HepG2 (cell line): Measurements from ENCODE around the gene DPYD. TPM values are rescaled to one million over a fixed set of nuclear protein-coding genes. Genes with fewer than 3 reads are reported as not detected.

Source experiments
- CCDC6 ChIP-seq: sonication (generic); formaldehyde crosslinking; IDR thresholded peaks from 2 replicates; pipeline ENCODE4 v1.8.1; 2022; ENCODE audit warnings: mild to moderate bottlenecking, missing genetic modification reagents, moderate library complexity
- GABPA ChIP-seq, 2 experiments: IDR thresholded peaks; 2 replicates each; pipeline ENCODE4 v1.6.1; 2011 to 2016; ENCODE audit warnings: low read depth in 2 of 2, low read length in 1 of 2, missing biosample characterization in 1 of 2, missing genetic modification characterization in 1 of 2
- GABPB1 ChIP-seq: IDR thresholded peaks from 2 replicates; pipeline ENCODE4 v1.6.1; 2016; ENCODE audit warnings: mild to moderate bottlenecking, missing genetic modification reagents, moderate library complexity, missing compliant biosample characterization
- LCORL ChIP-seq, 2 experiments: fragments of 450-650 bp in 1 of 2; sonication (generic) in 1 of 2; formaldehyde crosslinking in 1 of 2; IDR thresholded peaks; 2 replicates each; pipeline versions ENCODE4 v1.5.0 to v1.6.1; 2017 to 2020; ENCODE audit warnings: antibody characterized with exemption in 1 of 2, missing genetic modification reagents in 1 of 2
- NONO ChIP-seq, 2 experiments: fragments of 450-650 bp in 1 of 2; sonication (generic) in 1 of 2; formaldehyde crosslinking in 1 of 2; IDR thresholded peaks in 1 of 2; conservative IDR thresholded peaks in 1 of 2; 2 replicates each; pipeline versions ENCODE4 v1.6.1 to v1.8.0; 2017 to 2022; ENCODE audit warnings: mild to moderate bottlenecking in 1 of 2, missing genetic modification reagents in 1 of 2, moderate library complexity in 1 of 2
- POLR2A ChIP-seq, 2 experiments: IDR thresholded peaks; 2 replicates each; pipeline ENCODE4 v1.6.1; 2011; ENCODE audit warnings: low read depth in 2 of 2, low read length in 2 of 2, mild to moderate bottlenecking in 1 of 2, moderate library complexity in 1 of 2; ENCODE audit not compliant: insufficient read depth in 1 of 2
- POLR2AphosphoS5 ChIP-seq: IDR thresholded peaks from 2 replicates; pipeline ENCODE4 v1.6.1; 2012; ENCODE audit warnings: low read depth, low read length
- SIN3A ChIP-seq: IDR thresholded peaks from 2 replicates; pipeline ENCODE4 v1.6.1; 2011; ENCODE audit warnings: low read depth, mild to moderate bottlenecking, control low read depth, low read length, borderline replicate concordance
- TAF1 ChIP-seq: sonication (generic); formaldehyde crosslinking; IDR thresholded peaks from 2 replicates; pipeline ENCODE4 v1.4.0; 2020; ENCODE audit warnings: missing genetic modification reagents
- YY1 ChIP-seq: IDR thresholded peaks from 2 replicates; pipeline ENCODE4 v1.6.1; 2011; ENCODE audit warnings: low read length, low read depth, moderate library complexity, mild to moderate bottlenecking; ENCODE audit not compliant: insufficient read depth, insufficient replicate concordance
- ZFX ChIP-seq: sonication (generic); formaldehyde crosslinking; IDR thresholded peaks from 2 replicates; pipeline ENCODE4 v1.4.0; 2020; ENCODE audit warnings: mild to moderate bottlenecking, low read depth, missing genetic modification reagents, moderate library complexity
- ZMYM4 ChIP-seq: sonication (generic); formaldehyde crosslinking; IDR thresholded peaks from 2 replicates; pipeline ENCODE4 v1.8.1; 2023; ENCODE audit warnings: mild to moderate bottlenecking, missing genetic modification reagents
- ZNF263 ChIP-seq: sonication (generic); formaldehyde crosslinking; IDR thresholded peaks from 2 replicates; pipeline ENCODE4 v1.4.0; 2020; ENCODE audit warnings: missing genetic modification reagents
- ZNF343 ChIP-seq: sonication (generic); formaldehyde crosslinking; IDR thresholded peaks from 2 replicates; pipeline ENCODE4 v1.4.0; 2020; ENCODE audit warnings: mild to moderate bottlenecking, missing genetic modification reagents
- polyA plus RNA-seq, 8 experiments: library from polyadenylated mRNA; depleted of rRNA in 3 of 8; stranded (reverse) in 7 of 8; unstranded in 1 of 8; fragments of >200 nt; fragmentation: Illumina TruSeq in 4 of 8; extraction: Trizol in 4 of 8; gene quantifications; 2 replicates each; pipeline versions ENCODE4 v1.2.1 to v1.2.3, GENCODE V29; 2011 to 2016; ENCODE audit warnings: low read depth in 4 of 8, missing spikeins in 1 of 8, mixed read lengths in 1 of 8; ENCODE audit not compliant: insufficient read depth in 1 of 8
- total RNA-seq, 5 experiments: library from RNA; depleted of rRNA; stranded (reverse); fragments of >200 nt; fragmentation: Illumina TruSeq; extraction: Trizol; gene quantifications; 2 replicates each; pipeline ENCODE4 v1.2.3, GENCODE V29; 2016; ENCODE audit warnings: low read depth in 1 of 5
- TF ChIP-seq, protein P1 (sequence below): sonication (generic); formaldehyde crosslinking; IDR thresholded peaks from 2 replicates; pipeline ENCODE4 v1.5.0; 2020; ENCODE audit warnings: mild to moderate bottlenecking, missing genetic modification reagents
- TF ChIP-seq, protein P2 (sequence below), 2 experiments: fragments of 450-650 bp in 1 of 2; sonication (generic) in 1 of 2; formaldehyde crosslinking in 1 of 2; IDR thresholded peaks; 2 replicates each; pipeline versions ENCODE4 v1.6.1 to v1.8.0; 2016 to 2022; ENCODE audit warnings: antibody characterized with exemption in 1 of 2, mild to moderate bottlenecking in 1 of 2, missing genetic modification reagents in 1 of 2

DPYD gene
- total and polyA plus RNA-seq, 2 of the 13 experiments (the other 11 are each of a cell fraction or from before 2014, with no cell fraction given): 1.3 to 3.4 TPM

- TF ChIP-seq ZNF343 (CRISPR knock-in tag) (no peak), ZFX (peak; percentile 46), SIN3A (0 out of 2 replicates have a peak, but pooled peaks have one; percentile 44), ZMYM4 (CRISPR knock-in tag) (peak; percentile 61), ZNF263 (0 out of 2 replicates have a peak, but pooled peaks have one; percentile 25), GABPB1 (CRISPR knock-in tag) (peak; percentile 48; the same call in 1 of the 2 replicates), POLR2A (IDR thresholded peaks at IDR 0.05; ENCODE audit: insufficient read depth in 1 of 2, low read depth in 2 of 2, low read length in 2 of 2) (peak; percentile 52 to 66; a peak in 3 of 4 replicates), TAF1 (peak; percentile 47), NONO (IDR thresholded peaks at IDR 0.05) (no peak), NONO (CRISPR knock-in tag; conservative IDR thresholded peaks at IDR 0.05) (0 out of 2 replicates have a peak, but pooled peaks have one; percentile 42), GABPA (IDR thresholded peaks at IDR 0.05; ENCODE audit: low read depth, low read length) (no peak), GABPA (CRISPR knock-in tag; IDR thresholded peaks at IDR 0.05; ENCODE audit: low read depth) (peak; percentile 14; the same call in 1 of the 2 replicates), CCDC6 (CRISPR knock-in tag) (peak; percentile 43; the same call in 1 of the 2 replicates), LCORL (IDR thresholded peaks at IDR 0.05) (no peak), LCORL (CRISPR knock-in tag; IDR thresholded peaks at IDR 0.05) (no peak), POLR2AphosphoS5 (peak; percentile 45; the same call in 1 of the 2 replicates), YY1 (peak; percentile 11)
- TF ChIP-seq, protein P1, sequence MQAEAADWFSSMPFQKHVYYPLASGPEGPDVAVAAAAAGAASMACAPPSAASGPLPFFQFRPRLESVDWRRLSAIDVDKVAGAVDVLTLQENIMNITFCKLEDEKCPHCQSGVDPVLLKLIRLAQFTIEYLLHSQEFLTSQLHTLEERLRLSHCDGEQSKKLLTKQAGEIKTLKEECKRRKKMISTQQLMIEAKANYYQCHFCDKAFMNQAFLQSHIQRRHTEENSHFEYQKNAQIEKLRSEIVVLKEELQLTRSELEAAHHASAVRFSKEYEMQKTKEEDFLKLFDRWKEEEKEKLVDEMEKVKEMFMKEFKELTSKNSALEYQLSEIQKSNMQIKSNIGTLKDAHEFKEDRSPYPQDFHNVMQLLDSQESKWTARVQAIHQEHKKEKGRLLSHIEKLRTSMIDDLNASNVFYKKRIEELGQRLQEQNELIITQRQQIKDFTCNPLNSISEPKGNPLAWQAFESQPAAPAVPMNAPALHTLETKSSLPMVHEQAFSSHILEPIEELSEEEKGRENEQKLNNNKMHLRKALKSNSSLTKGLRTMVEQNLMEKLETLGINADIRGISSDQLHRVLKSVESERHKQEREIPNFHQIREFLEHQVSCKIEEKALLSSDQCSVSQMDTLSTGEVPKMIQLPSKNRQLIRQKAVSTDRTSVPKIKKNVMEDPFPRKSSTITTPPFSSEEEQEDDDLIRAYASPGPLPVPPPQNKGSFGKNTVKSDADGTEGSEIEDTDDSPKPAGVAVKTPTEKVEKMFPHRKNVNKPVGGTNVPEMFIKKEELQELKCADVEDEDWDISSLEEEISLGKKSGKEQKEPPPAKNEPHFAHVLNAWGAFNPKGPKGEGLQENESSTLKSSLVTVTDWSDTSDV (CRISPR knock-in tag): no peak
- TF ChIP-seq, protein P2, sequence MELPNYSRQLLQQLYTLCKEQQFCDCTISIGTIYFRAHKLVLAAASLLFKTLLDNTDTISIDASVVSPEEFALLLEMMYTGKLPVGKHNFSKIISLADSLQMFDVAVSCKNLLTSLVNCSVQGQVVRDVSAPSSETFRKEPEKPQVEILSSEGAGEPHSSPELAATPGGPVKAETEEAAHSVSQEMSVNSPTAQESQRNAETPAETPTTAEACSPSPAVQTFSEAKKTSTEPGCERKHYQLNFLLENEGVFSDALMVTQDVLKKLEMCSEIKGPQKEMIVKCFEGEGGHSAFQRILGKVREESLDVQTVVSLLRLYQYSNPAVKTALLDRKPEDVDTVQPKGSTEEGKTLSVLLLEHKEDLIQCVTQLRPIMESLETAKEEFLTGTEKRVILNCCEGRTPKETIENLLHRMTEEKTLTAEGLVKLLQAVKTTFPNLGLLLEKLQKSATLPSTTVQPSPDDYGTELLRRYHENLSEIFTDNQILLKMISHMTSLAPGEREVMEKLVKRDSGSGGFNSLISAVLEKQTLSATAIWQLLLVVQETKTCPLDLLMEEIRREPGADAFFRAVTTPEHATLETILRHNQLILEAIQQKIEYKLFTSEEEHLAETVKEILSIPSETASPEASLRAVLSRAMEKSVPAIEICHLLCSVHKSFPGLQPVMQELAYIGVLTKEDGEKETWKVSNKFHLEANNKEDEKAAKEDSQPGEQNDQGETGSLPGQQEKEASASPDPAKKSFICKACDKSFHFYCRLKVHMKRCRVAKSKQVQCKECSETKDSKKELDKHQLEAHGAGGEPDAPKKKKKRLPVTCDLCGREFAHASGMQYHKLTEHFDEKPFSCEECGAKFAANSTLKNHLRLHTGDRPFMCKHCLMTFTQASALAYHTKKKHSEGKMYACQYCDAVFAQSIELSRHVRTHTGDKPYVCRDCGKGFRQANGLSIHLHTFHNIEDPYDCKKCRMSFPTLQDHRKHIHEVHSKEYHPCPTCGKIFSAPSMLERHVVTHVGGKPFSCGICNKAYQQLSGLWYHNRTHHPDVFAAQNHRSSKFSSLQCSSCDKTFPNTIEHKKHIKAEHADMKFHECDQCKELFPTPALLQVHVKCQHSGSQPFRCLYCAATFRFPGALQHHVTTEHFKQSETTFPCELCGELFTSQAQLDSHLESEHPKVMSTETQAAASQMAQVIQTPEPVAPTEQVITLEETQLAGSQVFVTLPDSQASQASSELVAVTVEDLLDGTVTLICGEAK (IDR thresholded peaks at IDR 0.05): no peak
- TF ChIP-seq, protein P2 (CRISPR knock-in tag; IDR thresholded peaks at IDR 0.05): no peak
These were observed at the start of gene DPYD (continued) for GRCh38 chr1:97920832-97921571.
